Measurements from ENCODE around the gene FBXO21. TPM values are rescaled to one million over a fixed set of nuclear protein-coding genes. Genes with fewer than 3 reads are reported as not detected.
"Not testable (repeated sequence)": the region's sequence is repeated elsewhere in the genome, so short reads cannot be mapped to it uniquely, and the experiment has no call there.

Gene FBXO21
- total RNA-seq, 1 donor from 2014 or later: 69.3 TPM

GRCh38 chr12:117105902-117106301, 84.4 kb downstream of the FBXO21 start:
- H2AFZ ChIP-seq (replicated peaks): no peak overlapping the region
- TF ChIP-seq CTCF (IDR thresholded peaks at IDR 0.05) (no peak), EZH2phosphoT487 (IDR thresholded peaks at IDR 0.05) (no peak), EZH2 (IDR thresholded peaks at IDR 0.05) (no peak)
- no peaks in the 10 kb centered on the region for H3K36me3 ChIP-seq
- H3K27me3 Mint-ChIP-seq (ENCODE audit: insufficient read depth, low read depth): peaks cover 10% of the 10 kb centered on the region
- H3K27me3 ChIP-seq: no peaks in the 10 kb centered on the region
- H3K4me3 ChIP-seq: no peak overlapping the region
- no peak overlapping the region for H3K4me3 Mint-ChIP-seq
- H3K27ac ChIP-seq: no peak overlapping the region
- peaks cover 23% of the 10 kb centered on the region for H3K4me1 ChIP-seq
- H3K9me3 Mint-ChIP-seq: peaks cover 2% of the 10 kb centered on the region
- no peaks in the 10 kb centered on the region for H3K79me2 ChIP-seq (ENCODE audit: low read depth)
- no peaks in the 10 kb centered on the region for H4K20me1 ChIP-seq (ENCODE audit: low read depth)
- no peaks in the 10 kb centered on the region for H3K9me3 ChIP-seq (ENCODE audit: low read depth)
- no peaks in the 10 kb centered on the region for H3K36me3 Mint-ChIP-seq
- no peak overlapping the region for H3K4me2 ChIP-seq
- peaks cover 14% of the 10 kb centered on the region for H3K4me1 Mint-ChIP-seq
- no peak overlapping the region for H3K9ac ChIP-seq
- peaks cover 35% of the 10 kb centered on the region for H3F3A ChIP-seq (ENCODE audit: low read depth)
- H3K27ac Mint-ChIP-seq: no peak overlapping the region
- DNase-seq (ENCODE audit: low spot score): no peak

GRCh38 chr12:117104003-117104402, 86.3 kb downstream of the FBXO21 start:
- H3K4me2 ChIP-seq; H3K9me3 ChIP-seq (ENCODE audit: low read depth); H3K27me3 ChIP-seq; H3K36me3 ChIP-seq; DNase-seq (ENCODE audit: low spot score); H3K4me3 Mint-ChIP-seq; H3K27ac Mint-ChIP-seq; H4K20me1 ChIP-seq (ENCODE audit: low read depth); H3K9ac ChIP-seq; H3K79me2 ChIP-seq (ENCODE audit: low read depth); H3K9me3 Mint-ChIP-seq; H3K36me3 Mint-ChIP-seq; H2AFZ ChIP-seq (replicated peaks); H3K4me3 ChIP-seq: not testable (repeated sequence)
- H3F3A ChIP-seq (ENCODE audit: low read depth): peaks cover 51% of the 10 kb centered on the region
- H3K4me1 Mint-ChIP-seq: peaks cover 17% of the 10 kb centered on the region
- peaks cover 23% of the 10 kb centered on the region for H3K4me1 ChIP-seq
- H3K27me3 Mint-ChIP-seq (ENCODE audit: insufficient read depth, low read depth): peaks cover 19% of the 10 kb centered on the region
- peak overlapping the region; percentile 23 for H3K27ac ChIP-seq

GRCh38 chr12:117102800-117103181, 87.5 kb downstream of the FBXO21 start:
- Histone ChIP-seq H3K9ac (no peak overlapping the region), H3F3A (ENCODE audit: low read depth) (peaks cover 51% of the 10 kb centered on the region), H3K79me2 (ENCODE audit: low read depth) (peaks cover 11% of the 10 kb centered on the region), H3K4me3 (no peak overlapping the region), H3K4me1 (peaks cover 29% of the 10 kb centered on the region), H3K4me2 (peak overlapping the region; percentile 44), H2AFZ (replicated peaks) (no peak overlapping the region), H3K9me3 (ENCODE audit: low read depth) (no peaks in the 10 kb centered on the region), H3K27ac (peak overlapping the region; percentile 56), H3K36me3 (no peaks in the 10 kb centered on the region), H4K20me1 (ENCODE audit: low read depth) (no peaks in the 10 kb centered on the region), H3K27me3 (peaks cover 20% of the 10 kb centered on the region)
- Mint-ChIP-seq H3K36me3 (no peaks in the 10 kb centered on the region), H3K27me3 (ENCODE audit: insufficient read depth, low read depth) (peaks cover 23% of the 10 kb centered on the region), H3K4me3 (no peak overlapping the region), H3K27ac (no peak overlapping the region), H3K9me3 (peaks cover 2% of the 10 kb centered on the region), H3K4me1 (peaks cover 20% of the 10 kb centered on the region)
- TF ChIP-seq EZH2phosphoT487 (IDR thresholded peaks at IDR 0.05): no peak
- TF ChIP-seq CTCF (IDR thresholded peaks at IDR 0.05): no peak
- TF ChIP-seq EZH2 (IDR thresholded peaks at IDR 0.05): no peak
- no peak for DNase-seq (ENCODE audit: low spot score)

GRCh38 chr12:117101953-117102799, 88.1 kb downstream of the FBXO21 start:
- no peaks in the 10 kb centered on the region for H3K36me3 ChIP-seq
- no peak overlapping the region for H3K9ac ChIP-seq
- Mint-ChIP-seq H3K27me3 (ENCODE audit: insufficient read depth, low read depth) (peaks cover 29% of the 10 kb centered on the region), H3K4me1 (peaks cover 23% of the 10 kb centered on the region), H3K27ac (no peak overlapping the region), H3K9me3 (peaks cover 2% of the 10 kb centered on the region), H3K36me3 (no peaks in the 10 kb centered on the region), H3K4me3 (no peak overlapping the region)
- H2AFZ ChIP-seq (replicated peaks): no peak overlapping the region
- peak overlapping the region; percentile 44 for H3K4me2 ChIP-seq
- TF ChIP-seq EZH2phosphoT487 (IDR thresholded peaks at IDR 0.05) (no peak), EZH2 (IDR thresholded peaks at IDR 0.05) (no peak), CTCF (IDR thresholded peaks at IDR 0.05) (no peak)
- H3F3A ChIP-seq (ENCODE audit: low read depth): peaks cover 51% of the 10 kb centered on the region
- H3K9me3 ChIP-seq (ENCODE audit: low read depth): no peaks in the 10 kb centered on the region
- H3K27me3 ChIP-seq: peaks cover 26% of the 10 kb centered on the region
- H3K27ac ChIP-seq: peak overlapping the region; percentile 56
- no peaks in the 10 kb centered on the region for H4K20me1 ChIP-seq (ENCODE audit: low read depth)
- H3K4me1 ChIP-seq: peaks cover 30% of the 10 kb centered on the region
- H3K4me3 ChIP-seq: no peak overlapping the region
- peaks cover 11% of the 10 kb centered on the region for H3K79me2 ChIP-seq (ENCODE audit: low read depth)
- peak; percentile 73 for DNase-seq (ENCODE audit: low spot score)

Measured in neural progenitor cell (in vitro differentiated cells).